ENCODE data around the gene MRPL37. TPM values are rescaled to one million over a fixed set of nuclear protein-coding genes. Genes with fewer than 3 reads are reported as not detected.

MRPL37 gene
- total and polyA plus RNA-seq, 2 of the 8 experiments (the other 6 are each of a cell fraction or from before 2014, with no cell fraction given) = 45.5 to 126 TPM

DNA sequence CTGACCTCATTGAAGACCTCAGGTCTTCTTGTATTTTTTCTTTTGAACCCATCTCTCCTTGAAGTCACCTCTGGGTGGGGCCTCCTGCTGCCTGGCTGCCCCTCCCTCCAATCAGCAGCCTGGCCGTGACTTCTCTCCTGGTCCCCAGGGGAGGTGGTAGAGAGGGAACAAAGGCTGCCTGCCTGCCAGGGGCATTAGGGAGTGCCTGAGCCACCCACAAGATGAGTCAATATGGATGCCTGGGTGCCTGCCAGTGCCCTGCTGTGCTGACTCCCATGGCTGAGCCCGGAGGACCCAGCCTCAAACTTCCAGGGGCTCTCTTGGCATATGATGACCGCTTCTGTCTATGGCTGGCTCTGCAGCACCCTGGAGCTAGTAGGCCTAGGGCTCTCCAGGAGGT is 41.9 kb upstream of the MRPL37 start (continued):
- TF ChIP-seq, protein P1, sequence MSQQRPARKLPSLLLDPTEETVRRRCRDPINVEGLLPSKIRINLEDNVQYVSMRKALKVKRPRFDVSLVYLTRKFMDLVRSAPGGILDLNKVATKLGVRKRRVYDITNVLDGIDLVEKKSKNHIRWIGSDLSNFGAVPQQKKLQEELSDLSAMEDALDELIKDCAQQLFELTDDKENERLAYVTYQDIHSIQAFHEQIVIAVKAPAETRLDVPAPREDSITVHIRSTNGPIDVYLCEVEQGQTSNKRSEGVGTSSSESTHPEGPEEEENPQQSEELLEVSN (IDR thresholded peaks at IDR 0.05) = no peak
- TF ChIP-seq SP1 (IDR thresholded peaks at IDR 0.05; ENCODE audit: low read depth, low read length) = no peak
- no peak for TF ChIP-seq TAF7 (optimal IDR thresholded peaks at IDR 0.05; ENCODE audit: borderline replicate concordance, low read depth, low read length)
- no peak for TF ChIP-seq SP2 (IDR thresholded peaks at IDR 0.05; ENCODE audit: low read length)
- TF ChIP-seq CHD1 (IDR thresholded peaks at IDR 0.05; ENCODE audit: low read depth, low read length) = no peak

Measured in H1 (cell line).